MCF 10A (cell line): Measurements from ENCODE around the gene TMIGD2. TPM values are rescaled to one million over a fixed set of nuclear protein-coding genes. Genes with fewer than 3 reads are reported as not detected.

Experiments
- BruUV-seq: library from RNA; stranded (reverse); fragments of 400-500 nt; replicated peaks from 2 replicates; lab custom pipeline; 2021; lab: Mats Ljungman, UMichigan
- CTCF ChIA-PET: fragments of 300-600 bp; sonication (Branson Sonifier 250); formaldehyde crosslinking; extraction: SDS; loops from one replicate; lab custom pipeline; 2021; ENCODE audit warnings: antibody characterized with exemption, inconsistent platforms; lab: Yijun Ruan, JAX
- POLR2A ChIA-PET: fragments of 300-600, 350-650 bp; sonication (Branson Sonifier 250); formaldehyde crosslinking; extraction: SDS; loops from one replicate; lab custom pipeline; 2020; ENCODE audit warnings: antibody characterized with exemption, inconsistent platforms; lab: Yijun Ruan, JAX
- DNase-seq: peaks from one replicate; pipeline ENCODE4 v3.0.0-alpha.2; 2018; ENCODE audit not compliant: unreplicated experiment
- H3K27ac Mint-ChIP-seq: one replicate; pipeline ENCODE4 v1.8.0; 2022; ENCODE audit warnings: mild to moderate bottlenecking, low read depth, mixed read lengths; ENCODE audit not compliant: unreplicated experiment
- H3K27me3 Mint-ChIP-seq: one replicate; pipeline ENCODE4 v1.8.0; 2022; ENCODE audit warnings: mixed read lengths; ENCODE audit not compliant: insufficient read depth, unreplicated experiment
- H3K36me3 Mint-ChIP-seq: one replicate; pipeline ENCODE4 v1.8.0; 2022; ENCODE audit warnings: mild to moderate bottlenecking, moderate library complexity, mixed read lengths; ENCODE audit not compliant: insufficient read depth, unreplicated experiment
- H3K4me1 Mint-ChIP-seq: one replicate; pipeline ENCODE4 v1.8.0; 2022; ENCODE audit warnings: mixed read lengths; ENCODE audit not compliant: insufficient read depth, unreplicated experiment
- H3K4me3 Mint-ChIP-seq: one replicate; pipeline ENCODE4 v1.8.0; 2022; ENCODE audit warnings: mild to moderate bottlenecking, moderate library complexity, mixed read lengths; ENCODE audit not compliant: unreplicated experiment
- H3K9me3 Mint-ChIP-seq: one replicate; pipeline ENCODE4 v1.8.0; 2022; ENCODE audit warnings: mixed read lengths; ENCODE audit not compliant: unreplicated experiment
- CTCF ChIP-seq: fragments of 200-600 bp; IDR thresholded peaks from one replicate; pipeline ENCODE4 v1.8.0; 2022; ENCODE audit warnings: antibody characterized with exemption, mild to moderate bottlenecking; ENCODE audit not compliant: unreplicated experiment
- intact Hi-C: fragments of 100-400 bp; cut with micrococcal nuclease; formaldehyde crosslinking; loops from 2 replicates; pipeline ENCODE4 v1.14.1; 2022
- total RNA-seq: library from RNA; stranded (reverse); gene quantifications from 2 replicates; pipeline ENCODE4 v1.2.3, GENCODE V29; 2022

The TMIGD2 gene
- total RNA-seq, 1 experiment from 2014 or later, result not detected

DNA sequence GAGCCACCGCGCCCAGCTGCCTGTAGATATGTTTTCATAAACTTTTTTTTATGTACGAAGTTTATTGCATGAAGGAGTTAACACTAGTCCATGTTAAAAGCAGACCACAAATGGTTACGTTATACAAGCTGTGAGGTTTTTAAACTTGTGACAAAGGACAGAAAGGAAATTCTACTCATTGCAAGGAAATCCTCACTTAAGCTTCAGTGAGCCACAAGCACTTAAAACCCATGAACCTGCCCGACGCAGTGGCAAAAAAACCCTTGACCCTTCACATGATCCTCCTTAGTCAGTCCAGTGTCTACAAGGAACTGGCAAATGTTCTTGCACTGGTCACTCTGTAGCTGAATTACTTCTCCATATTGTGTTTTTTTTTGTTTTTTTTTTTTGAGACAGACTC is 45.3 kb upstream of the TMIGD2 start:
- Mint-ChIP-seq H3K36me3 (peaks cover 38% of the 10 kb centered on the region), H3K4me1 (no peaks in the 10 kb centered on the region), H3K4me3 (no peak overlapping the region), H3K27ac (no peak overlapping the region), H3K9me3 (no peaks in the 10 kb centered on the region), H3K27me3 (no peaks in the 10 kb centered on the region)
- TF ChIP-seq CTCF, result no peak
- intact Hi-C loops, result no loop called here
- CTCF ChIA-PET, result no interaction called here
- no peak for DNase-seq
- POLR2A ChIA-PET, result interaction anchor here (0.6 to 0.8 kb wide), 2 partner anchors 61 to 101 kb away, joined by 3 to 5 read pairs; partner anchors contain the start of gene YJU2
- no TSS peak for BruUV-seq

- ChIA-PET CTCF (interaction anchor here (0.5 to 1.3 kb wide), 4 partner anchors 8 to 99 kb away, joined by 3 to 5 read pairs (median 3); partner anchors contain the start of gene SH3GL1), POLR2A (interaction anchor here (0.8 kb wide), 1 partner anchor 39 kb away, joined by 3 read pairs; no protein-coding TSS in a partner anchor)
- Mint-ChIP-seq H3K4me3 (no peak overlapping the region), H3K27me3 (no peaks in the 10 kb centered on the region), H3K4me1 (no peaks in the 10 kb centered on the region), H3K9me3 (no peaks in the 10 kb centered on the region), H3K27ac (no peak overlapping the region), H3K36me3 (peaks cover 36% of the 10 kb centered on the region)
- DNase-seq, result no peak
- no TSS peak for BruUV-seq
- TF ChIP-seq CTCF, result no peak
- intact Hi-C loops, result no loop called here
These were observed 43.8 kb upstream of the TMIGD2 start for GRCh38 chr19:4346020-4346383.

GRCh38 chr19:4345342-4346019 is 43.3 kb upstream of the TMIGD2 start:
- H3K4me3 Mint-ChIP-seq, result no peak overlapping the region
- H3K4me1 Mint-ChIP-seq, result no peaks in the 10 kb centered on the region
- POLR2A ChIA-PET, result interaction anchor here (0.8 kb wide), 1 partner anchor 38 kb away, joined by 3 read pairs; no protein-coding TSS in a partner anchor
- no peak overlapping the region for H3K27ac Mint-ChIP-seq
- CTCF ChIA-PET, result interaction anchor here (1.0 to 1.3 kb wide), 3 partner anchors 9 to 78 kb away, joined by 3 to 5 read pairs (median 3); partner anchors contain the start of gene SH3GL1
- DNase-seq, result no peak
- TF ChIP-seq CTCF, result no peak
- H3K36me3 Mint-ChIP-seq, result peaks cover 35% of the 10 kb centered on the region
- no peaks in the 10 kb centered on the region for H3K27me3 Mint-ChIP-seq
- BruUV-seq, result no TSS peak
- no peaks in the 10 kb centered on the region for H3K9me3 Mint-ChIP-seq
- intact Hi-C loops, result no loop called here
